GM12891 (cell line): Measurements from ENCODE around the gene ATP5PO. TPM values are rescaled to one million over a fixed set of nuclear protein-coding genes. Genes with fewer than 3 reads are reported as not detected.

Experiments used
- DNase-seq: peaks from one replicate; pipeline ENCODE4 v3.0.0; 2011; ENCODE audit warnings: low spot score; ENCODE audit not compliant: insufficient read length
- FAIRE-seq: peaks from 2 replicates; lab custom pipeline; 2011; peaks lifted over from hg19 to GRCh38; lab: Jason Lieb, UNC
- PAX5 ChIP-seq: IDR thresholded peaks from 2 replicates; pipeline ENCODE4 v1.6.1; 2011; ENCODE audit warnings: low read length, moderate library complexity, mild to moderate bottlenecking; ENCODE audit not compliant: insufficient read depth, severe bottlenecking
- POLR2A ChIP-seq: IDR thresholded peaks from 2 replicates; pipeline ENCODE4 v1.6.1; 2011; ENCODE audit warnings: low read depth, low read length, control low read depth
- POLR2AphosphoS5 ChIP-seq: IDR thresholded peaks from 2 replicates; pipeline ENCODE4 v1.6.1; 2011; ENCODE audit warnings: low read depth, low read length, control low read depth
- POU2F2 ChIP-seq: IDR thresholded peaks from 2 replicates; pipeline ENCODE4 v1.6.1; 2011; ENCODE audit warnings: low read depth, mild to moderate bottlenecking, control low read depth, low read length, moderate library complexity
- SPI1 ChIP-seq: IDR thresholded peaks from 2 replicates; pipeline ENCODE4 v1.6.1; 2011; ENCODE audit warnings: low read depth, low read length, control low read depth
- TAF1 ChIP-seq: IDR thresholded peaks from 2 replicates; pipeline ENCODE4 v1.6.1; 2011; ENCODE audit warnings: low read depth, low read length, control low read depth
- polyA plus RNA-seq: library from polyadenylated mRNA; unstranded; fragments of >200 nt; gene quantifications from one replicate; pipeline ENCODE4 v1.2.1, GENCODE V29; 2012; ENCODE audit warnings: low read depth, missing spikeins, inconsistent platforms; ENCODE audit not compliant: missing spikeins

The ATP5PO gene, protein sequence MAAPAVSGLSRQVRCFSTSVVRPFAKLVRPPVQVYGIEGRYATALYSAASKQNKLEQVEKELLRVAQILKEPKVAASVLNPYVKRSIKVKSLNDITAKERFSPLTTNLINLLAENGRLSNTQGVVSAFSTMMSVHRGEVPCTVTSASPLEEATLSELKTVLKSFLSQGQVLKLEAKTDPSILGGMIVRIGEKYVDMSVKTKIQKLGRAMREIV
- polyA plus RNA-seq = 368 TPM

DNA sequence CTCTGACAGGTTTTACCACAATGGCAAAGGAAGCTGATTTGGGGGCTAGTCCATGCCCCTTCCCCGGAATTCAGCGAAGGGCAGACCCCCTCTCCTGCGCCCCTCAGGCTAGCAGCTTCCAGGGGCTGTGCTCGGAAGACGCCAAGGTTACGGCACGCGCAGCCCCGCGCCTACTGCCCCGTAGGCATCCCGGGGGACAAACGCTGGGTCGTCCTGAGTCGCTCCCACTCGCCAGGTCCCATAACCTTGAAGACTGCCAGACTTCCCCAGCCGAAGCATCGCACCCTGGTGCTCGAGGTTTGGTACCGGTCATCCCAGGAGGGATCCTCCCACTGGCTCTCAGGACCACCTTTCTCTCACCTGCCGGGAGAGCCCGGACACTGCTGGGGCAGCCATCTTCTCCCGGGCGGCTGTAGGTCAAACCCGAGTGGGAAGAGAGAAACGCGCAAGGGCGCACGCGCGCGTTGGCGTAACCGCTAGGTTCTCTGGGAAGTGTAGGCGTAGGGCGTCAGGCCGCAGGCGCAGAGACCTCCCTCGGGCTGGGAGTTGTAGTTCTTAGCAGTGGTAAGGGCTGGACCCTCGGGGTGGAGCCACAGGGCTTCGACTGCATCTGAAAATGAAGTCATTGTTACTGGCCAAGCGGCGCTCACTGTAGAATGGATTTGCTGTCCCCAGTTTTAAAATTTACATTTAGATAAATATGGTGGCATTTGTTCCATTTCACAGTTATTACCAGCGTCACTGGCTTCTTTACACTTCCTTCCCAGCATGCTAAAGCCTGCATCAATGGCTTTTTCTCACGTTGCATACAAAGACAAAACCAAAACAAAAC, at the start of gene ATP5PO:
Gene ATP5PO, minus strand, starts transcription at position 437 of the 832 bp plus-strand sequence. Its CDS starts 41 bp downstream, at position 396.
- DNase-seq (peak; percentile 78), FAIRE-seq (peak; percentile 99)
- TF ChIP-seq PAX5 (no peak), TAF1 (peak; percentile 88), SPI1 (0 out of 2 replicates have a peak, but pooled peaks have one; percentile 0), POU2F2 (peak; percentile 74), POLR2AphosphoS5 (peak; percentile 96), POLR2A (peak; percentile 96)

DNA sequence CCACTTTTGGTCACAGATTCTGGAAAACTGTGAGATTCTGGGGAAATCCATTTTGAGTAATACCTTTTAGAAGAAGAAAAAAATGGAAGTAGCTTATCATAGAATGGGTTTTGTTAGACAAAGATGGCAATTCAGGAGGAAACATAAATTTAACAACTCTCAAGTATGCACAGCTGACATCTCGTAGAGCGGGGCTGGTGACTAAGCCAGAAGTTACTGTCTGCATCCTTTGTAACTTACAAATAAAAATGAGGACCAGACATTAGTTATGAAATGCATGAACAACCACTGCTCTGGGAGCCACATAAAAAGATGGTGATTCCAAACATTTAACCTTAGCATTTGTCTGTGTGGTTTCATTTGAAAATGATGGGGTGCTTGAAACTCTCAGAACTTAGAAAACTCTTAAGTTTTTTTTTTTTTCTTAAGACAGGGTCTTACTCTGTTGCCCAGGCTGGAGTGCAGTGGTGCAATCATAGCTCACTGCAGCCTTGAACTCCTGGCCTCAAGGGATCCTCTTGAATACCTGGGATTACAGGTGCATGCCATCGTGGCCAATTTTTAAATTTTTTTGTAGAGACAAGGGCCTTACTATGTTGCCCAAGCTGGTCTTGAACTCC, 49.2 kb upstream of the ATP5PO start:
- no peak for FAIRE-seq
- DNase-seq = no peak

DNA sequence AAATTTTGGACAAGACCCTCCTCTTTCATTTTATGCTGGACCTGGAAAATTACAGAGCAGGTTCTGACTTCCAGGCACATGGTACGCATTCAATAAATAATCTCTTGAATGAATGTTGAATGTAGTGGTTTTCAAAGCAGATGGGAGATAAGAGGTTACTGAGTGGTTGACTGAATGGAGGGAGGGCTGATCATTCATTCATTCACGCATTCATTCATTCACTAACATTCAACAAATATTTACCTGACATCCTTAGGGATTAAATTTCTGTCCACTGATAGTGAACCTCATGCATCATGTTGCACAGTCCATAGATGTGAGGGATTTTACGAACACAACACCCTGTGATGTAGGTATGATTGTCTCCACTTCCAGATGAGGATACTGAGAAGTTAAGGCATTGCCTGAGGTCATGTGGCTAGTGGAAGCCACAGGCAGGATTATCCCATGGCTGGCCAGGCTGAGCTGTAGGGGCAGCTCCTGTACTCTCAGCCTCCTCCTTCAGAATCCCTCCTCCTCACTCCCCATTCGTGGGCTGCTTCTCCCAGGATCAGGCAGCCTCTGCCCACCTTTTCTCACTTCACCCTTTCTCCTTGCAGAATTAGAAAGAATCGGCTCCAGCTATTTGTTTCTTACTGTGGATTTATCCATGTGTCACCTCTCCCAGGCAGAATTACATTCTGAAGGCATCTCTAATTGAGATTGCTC, 48.4 kb upstream of the ATP5PO start:
- DNase-seq = no peak
- no peak for FAIRE-seq
- no peak for TF ChIP-seq POLR2AphosphoS5
- no peak for TF ChIP-seq PAX5
- no peak for TF ChIP-seq SPI1
- no peak for TF ChIP-seq POU2F2
- TF ChIP-seq POLR2A = no peak
- no peak for TF ChIP-seq TAF1

More for the DNA sequence above, 49.2 kb upstream of the ATP5PO start:
- TF ChIP-seq POU2F2 (no peak), POLR2AphosphoS5 (no peak), TAF1 (no peak), PAX5 (no peak), POLR2A (no peak), SPI1 (no peak)

GRCh38 chr21:33962290-33962689, 46.7 kb upstream of the ATP5PO start:
- no peak for FAIRE-seq
- DNase-seq = no peak
- TF ChIP-seq SPI1 (no peak), POU2F2 (no peak), PAX5 (no peak), POLR2A (no peak), TAF1 (no peak), POLR2AphosphoS5 (no peak)

GRCh38 chr21:33961061-33961460, 45.5 kb upstream of the ATP5PO start:
- TF ChIP-seq PAX5 (no peak), POU2F2 (no peak), POLR2AphosphoS5 (no peak)
- FAIRE-seq (no peak), DNase-seq (no peak)

DNA sequence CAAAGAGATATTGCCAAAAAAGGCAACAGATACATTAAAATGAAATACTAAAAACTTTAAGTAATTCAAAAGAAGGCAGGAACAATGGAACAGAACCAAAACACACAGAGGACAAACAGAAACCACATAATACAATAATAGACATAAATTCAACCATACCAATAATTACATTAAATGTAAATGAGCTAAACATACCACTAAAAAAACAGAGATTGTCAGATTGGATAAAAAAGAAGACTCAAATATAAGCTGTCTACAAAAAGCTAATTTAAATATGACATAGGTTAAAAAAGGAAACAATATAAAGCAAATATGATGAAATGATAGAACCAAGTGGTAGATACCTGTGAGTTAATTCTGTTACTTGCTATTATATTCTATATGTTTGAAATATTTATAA, 44.1 kb upstream of the ATP5PO start:
- TF ChIP-seq SPI1 = no peak
- no peak for TF ChIP-seq POLR2AphosphoS5
- no peak for TF ChIP-seq POU2F2
- TF ChIP-seq POLR2A = no peak
- no peak for TF ChIP-seq TAF1
- TF ChIP-seq PAX5 = no peak
- no peak for FAIRE-seq
- DNase-seq = no peak

GRCh38 chr21:33954395-33954794, 38.8 kb upstream of the ATP5PO start:
- no peak for FAIRE-seq
- DNase-seq = no peak
- TF ChIP-seq POU2F2 = no peak
- no peak for TF ChIP-seq PAX5
- no peak for TF ChIP-seq SPI1
- TF ChIP-seq POLR2A = no peak
- no peak for TF ChIP-seq TAF1

DNA sequence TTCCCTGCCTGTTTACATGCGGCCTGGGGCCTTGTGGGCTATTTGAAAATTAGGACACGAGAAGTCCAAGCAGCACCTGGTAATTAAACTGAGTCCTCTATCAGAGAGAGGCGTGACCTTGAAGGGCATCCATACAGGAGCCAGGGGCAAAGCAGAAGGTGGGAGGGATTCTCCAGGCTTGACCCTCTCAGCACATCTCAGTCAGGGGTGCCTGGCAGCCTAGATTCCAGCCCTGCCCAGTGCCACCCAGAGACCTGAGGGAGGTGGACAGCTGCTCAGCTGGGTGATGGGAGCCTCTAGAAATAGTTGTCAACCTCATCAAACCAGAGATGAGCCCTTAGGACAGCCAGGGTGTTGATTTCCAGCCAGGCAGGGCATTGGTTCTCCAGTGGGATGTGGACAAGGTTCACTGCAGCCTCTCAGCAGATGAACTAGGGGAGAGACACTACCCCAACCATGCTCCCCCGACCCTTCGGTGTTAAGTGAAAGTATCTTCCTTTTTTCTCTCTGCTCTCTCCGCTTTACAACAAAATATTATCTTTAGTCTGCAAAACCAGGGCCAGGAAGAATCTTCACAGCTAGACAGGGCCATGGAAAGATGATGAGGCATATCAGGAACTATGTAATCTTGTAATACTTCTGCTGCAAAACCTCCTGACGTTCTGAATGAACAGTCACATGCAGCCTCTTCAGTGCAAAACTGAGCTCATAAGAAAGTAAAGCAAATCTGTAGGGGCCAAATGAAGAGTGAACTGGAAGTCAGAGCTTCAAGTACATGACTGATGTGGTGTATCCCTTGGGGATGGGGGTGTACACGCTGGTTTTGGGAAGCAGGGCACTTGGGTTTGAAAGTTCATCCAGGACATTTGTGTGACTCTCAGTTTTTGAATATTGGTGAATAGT, 35.9 kb upstream of the ATP5PO start:
- FAIRE-seq (peak; percentile 76), DNase-seq (no peak)
- TF ChIP-seq POU2F2 (no peak), PAX5 (no peak), SPI1 (no peak), POLR2AphosphoS5 (no peak)
